Activated naive CD8-positive, alpha-beta T cell treated with anti-CD3 and anti-CD28 coated beads, Interleukin-2, amount 50 U/mL, for 16 hours (primary cell): ENCODE measurements around the gene TAF11L13.

Source experiments
- DNase-seq: peaks from one replicate; pipeline ENCODE4 v3.0.0-alpha.2; 2020; ENCODE audit warnings: low read depth, low spot score

Gene TAF11L13

DNA sequence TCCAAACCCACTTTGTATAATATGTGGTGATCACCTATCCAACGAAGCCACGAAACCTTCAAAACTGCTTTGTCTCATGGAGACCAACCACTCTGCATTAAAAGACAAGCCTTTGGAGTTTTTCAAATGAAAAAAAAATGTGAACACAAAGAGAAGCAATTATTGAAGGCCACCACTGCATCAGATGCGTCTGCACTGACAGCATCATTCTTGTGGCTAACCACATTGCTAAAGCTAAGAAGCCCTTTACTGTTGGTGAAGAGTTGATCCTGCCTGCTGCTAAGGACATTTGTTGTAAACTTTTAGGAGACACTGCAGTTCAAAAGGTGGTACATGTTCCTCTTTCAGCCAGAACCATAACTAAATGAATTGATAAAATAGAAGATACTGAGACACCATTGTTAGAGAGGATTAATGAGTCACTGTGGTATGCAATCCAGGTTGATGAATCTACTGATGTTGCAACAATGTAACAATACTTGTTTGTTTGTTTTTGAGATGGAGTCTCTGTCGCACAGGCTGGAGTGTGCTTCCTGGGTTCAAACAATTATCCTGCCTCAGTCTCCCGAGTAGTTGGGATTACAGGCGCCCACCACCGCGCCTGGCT lies 47.8 kb downstream of the TAF11L13 start:
- no peak for DNase-seq

DNA sequence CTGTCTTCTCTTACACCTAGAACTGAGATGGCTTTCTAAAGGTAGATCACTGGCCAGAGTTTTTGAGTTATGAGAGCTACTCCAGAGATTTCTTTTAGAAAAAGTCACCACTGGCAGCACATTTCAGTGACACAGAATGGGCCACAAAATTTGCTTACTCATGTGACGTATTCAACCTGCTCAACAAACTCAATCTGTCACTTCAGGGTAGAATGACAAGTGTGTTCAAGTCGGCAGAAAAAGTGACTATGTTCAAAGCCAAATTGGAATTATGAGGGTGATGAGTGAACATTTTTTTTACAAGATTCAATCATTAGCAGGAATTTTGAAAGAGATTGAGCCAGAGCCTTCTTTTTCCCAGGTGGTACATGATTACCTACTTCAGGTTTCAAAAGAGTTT lies 48.8 kb downstream of the TAF11L13 start:
- no peak for DNase-seq
